DMS114 treated with DMSO at 0.1 percent for 48 hours (cell line): Measurements from ENCODE around the gene EDRF1.

Source experiments
- DNase-seq: peaks from one replicate; lab custom pipeline; 2025; ENCODE audit not compliant: unreplicated experiment; lab: John Stamatoyannopoulos, UW

The EDRF1 gene

DNA sequence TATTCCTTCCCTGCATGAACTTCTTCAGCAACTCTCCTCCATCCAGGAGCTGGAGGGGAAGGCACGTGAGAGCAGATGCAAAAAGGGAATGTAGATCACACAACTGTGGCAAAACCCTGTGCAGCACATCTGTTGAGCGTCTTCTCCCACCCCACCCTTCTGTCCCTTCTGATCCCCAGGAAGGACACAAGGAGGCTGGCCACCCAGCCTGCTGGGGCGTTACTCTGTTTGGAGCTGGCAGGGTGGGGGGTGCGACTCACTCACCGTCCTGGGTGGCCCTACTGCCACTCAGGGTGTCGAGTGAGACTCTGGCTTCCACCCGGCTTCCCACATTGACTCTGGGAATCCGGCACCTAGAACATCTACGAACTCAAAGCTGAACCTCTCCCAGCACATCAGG, 66.3 kb downstream of the EDRF1 start:
- DNase-seq, result no peak

DNA sequence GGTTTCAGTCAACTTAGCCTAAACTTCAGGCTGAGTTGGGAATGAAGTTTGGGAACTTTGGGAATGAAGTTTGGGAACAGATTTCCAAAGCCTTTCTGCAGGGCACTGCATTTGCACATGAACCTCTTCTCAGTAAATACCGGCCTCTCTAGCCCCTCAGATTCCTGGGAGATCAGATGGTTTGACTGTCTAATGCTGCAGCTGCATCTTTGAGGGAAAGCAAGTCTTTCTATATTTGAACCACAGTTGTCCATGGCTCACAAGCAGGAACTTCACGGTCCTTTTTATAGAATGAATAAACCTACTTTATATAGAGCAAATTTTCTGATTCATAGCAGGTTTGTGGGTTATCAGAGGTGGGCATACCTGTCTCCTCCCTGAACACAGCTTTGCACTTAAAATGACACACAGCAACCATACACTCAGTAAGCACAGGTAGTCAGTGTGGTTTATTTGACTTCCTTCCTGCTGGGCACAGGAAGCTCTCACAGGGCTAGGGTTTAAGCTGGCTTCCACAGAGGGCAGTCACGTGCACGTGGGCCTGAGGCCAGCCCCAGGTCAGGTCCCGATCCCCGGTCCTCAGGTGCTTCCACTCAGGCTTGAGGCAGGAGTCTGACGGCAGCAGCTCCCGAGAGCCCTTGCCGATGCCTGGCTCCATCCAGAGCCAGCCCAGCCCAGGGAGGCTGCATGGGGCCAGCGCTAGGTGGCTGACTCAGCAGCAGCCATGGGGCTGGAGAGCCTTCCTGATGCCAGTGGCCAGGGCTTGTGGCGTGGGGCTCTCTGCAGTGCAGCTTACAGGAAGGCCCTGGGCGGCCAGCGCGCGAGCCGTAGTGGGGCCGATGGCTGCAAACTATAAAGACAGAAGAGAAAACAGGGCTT, 68.9 kb downstream of the EDRF1 start:
- no peak for DNase-seq

- DNase-seq, result no peak
Observed at GRCh38 chr10:125792342-125793300, 73.1 kb downstream of the EDRF1 start.

DNA sequence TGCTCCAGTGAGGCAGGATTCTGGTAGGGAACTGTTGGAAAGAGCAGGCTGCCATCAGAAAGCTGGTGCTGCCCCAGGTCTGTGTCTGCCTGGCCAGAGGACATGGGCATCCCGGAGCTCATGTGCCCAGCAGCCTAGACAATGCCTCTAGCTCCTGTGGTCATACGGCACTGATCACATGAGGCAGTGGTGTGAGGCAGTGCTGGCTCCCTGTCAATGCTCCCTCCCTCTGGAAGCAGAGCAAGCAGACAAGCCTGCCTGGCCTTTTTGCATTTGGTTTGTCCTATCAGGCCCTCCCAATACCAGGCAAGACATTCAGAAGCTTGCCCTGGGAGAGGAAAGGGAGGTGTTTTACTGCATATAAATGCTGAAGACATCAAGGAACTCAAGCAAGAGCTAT, 75.6 kb downstream of the EDRF1 start:
- DNase-seq, result no peak

DNA sequence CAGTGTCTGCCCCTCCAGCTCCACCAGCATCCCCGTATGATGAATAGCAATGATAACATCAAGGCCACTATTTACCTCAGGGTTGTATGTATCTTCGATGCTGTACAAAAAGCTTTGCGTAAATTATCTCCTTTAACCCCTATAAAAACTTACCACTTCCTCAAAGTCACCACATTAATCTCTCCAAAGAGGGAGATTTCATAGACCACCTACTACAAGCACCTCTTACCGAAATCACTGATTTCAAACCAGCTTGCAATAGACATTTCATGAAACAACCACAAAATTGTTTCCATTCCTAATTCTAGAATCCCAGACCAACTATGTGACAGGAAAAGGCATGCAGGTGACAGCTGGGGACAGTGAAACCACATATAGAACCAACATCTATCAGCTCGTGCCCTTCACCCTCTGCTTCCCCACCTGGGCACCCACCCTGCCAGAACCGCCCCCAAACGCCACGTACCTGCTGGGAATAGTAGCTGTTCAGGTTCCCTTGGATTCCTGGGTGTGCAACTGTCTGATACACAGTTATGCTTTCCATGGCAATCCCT, 76.2 kb downstream of the EDRF1 start:
- no peak for DNase-seq

- no peak for DNase-seq
Observed at GRCh38 chr10:125797424-125797823, 77.9 kb downstream of the EDRF1 start.

DNA sequence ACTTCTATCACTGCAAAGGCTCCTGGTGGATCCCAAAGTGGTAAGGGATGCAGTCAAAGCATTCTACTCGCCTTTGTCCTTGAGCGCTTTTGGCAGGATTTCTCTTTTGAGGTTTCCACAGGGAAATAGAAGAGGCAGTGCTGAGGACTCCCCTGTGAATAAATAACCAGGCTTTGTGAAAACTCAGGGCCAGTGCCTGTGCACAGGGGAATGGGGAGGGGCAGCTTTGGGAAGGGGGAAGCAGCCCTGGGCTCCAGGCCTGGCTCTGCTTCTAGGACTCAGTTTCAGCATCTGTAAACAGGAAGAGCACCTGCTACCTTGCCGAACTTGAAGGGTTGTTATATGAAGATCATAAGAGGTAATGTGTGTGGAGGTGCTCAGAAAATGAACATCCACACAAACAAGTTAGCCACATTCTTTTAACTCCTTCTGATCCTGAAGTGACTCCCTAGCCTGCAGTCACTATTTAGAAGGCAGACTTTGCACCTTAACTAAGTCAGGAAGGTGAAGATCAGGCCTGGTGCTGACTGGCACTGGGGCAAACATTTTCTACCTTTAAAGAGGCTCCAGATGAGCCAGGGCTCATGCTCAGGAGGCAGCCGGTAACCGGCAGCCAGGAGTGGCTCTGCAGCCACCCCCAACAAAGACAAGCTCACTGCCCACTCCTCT, 78.6 kb downstream of the EDRF1 start:
- no peak for DNase-seq

GRCh38 chr10:125799451-125800182, 80.1 kb downstream of the EDRF1 start:
- no peak for DNase-seq

DNA sequence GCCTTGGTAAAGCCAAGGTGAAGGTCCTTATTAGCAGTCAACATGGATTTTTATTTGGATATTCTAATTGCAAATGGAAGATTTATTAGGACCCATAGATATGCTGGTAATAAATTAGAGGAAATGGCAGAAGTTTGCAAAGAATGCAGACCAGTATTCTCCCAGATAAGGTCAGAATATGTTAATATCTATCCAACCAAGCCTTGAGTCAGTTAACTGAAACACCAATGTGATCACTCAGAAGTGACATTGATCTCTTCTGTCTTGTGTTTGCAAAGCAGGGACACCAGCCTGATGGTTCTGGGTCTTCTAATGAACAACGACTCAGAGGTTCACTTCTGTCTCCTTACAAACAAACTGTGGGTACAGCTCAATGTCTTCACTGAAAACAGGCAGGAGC, 82.1 kb downstream of the EDRF1 start:
- no peak for DNase-seq

DNA sequence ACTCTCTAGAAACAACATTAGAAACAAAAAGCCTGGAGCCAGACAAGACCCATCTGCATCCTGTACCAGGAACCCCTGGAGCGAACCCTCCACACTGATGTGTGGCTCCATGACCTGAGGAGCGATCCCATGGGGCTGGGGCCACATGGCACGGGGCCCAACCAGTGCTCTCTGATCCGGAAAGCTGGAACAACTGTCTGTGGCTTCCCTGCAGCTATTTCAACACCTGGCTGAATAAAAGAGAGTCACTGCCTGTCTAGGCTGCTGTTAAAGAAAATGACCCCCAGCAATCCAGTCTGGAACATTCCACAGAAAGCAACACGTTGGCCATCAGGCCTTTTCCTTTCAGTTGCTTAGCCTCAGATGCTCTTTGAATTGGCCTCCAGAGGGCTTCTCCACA, 82.6 kb downstream of the EDRF1 start:
- no peak for DNase-seq

GRCh38 chr10:125802739-125803138, 83.2 kb downstream of the EDRF1 start:
- no peak for DNase-seq

DNA sequence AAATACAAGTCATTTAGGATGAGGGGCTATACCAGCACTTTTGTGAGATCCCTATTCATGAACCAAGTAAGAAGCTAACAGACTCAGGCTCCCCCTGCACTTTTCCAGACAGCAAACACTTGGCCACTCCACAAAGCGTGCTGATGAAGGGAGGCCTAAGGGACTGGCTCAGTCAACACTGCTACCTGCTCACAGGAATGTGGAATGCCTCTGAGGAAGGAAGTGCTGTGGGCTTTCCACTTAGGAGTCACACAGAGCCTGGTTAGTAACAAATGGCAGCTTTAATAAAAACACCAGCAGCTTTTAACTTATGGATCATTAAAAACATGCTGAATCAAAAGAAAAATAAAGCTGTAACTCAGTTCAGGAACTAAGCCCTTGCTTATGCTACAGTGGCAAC, 88.5 kb downstream of the EDRF1 start:
- no peak for DNase-seq

DNA sequence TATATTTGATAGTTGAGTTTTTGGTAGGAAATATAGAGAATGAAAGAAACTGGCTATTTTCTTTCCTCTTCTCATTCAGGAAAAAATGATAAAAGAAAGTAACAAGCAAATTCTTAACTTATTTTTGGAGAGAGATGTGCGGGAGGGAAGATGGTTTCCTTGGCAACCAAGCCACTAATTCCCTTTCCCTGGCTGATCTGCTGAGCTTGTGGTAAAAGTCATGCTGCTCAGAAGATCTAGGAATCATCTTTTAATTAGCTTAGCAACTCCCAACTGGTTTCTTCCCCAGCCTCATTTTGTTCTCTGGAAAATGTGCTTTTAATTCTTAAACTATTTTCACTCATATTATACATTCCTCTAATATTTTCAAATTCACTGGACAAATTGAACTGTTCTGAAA, 91.7 kb downstream of the EDRF1 start:
- no peak for DNase-seq

GRCh38 chr10:125812128-125812750, 92.7 kb downstream of the EDRF1 start:
- DNase-seq, result no peak
